HTERT RPE-1 (cell line): ENCODE data around the gene FBLN2.
"Not testable (repeated sequence)": the region's sequence is repeated elsewhere in the genome, so short reads cannot be mapped to it uniquely, and the experiment has no call there.

Experiments used
- in situ Hi-C: fragments of 300-500 bp; cut with MboI; formaldehyde crosslinking; loops from 4 replicates; pipeline ENCODE4 v1.14.3; 2020; ENCODE audit warnings: low sequenced_read_pairs

Gene FBLN2

DNA sequence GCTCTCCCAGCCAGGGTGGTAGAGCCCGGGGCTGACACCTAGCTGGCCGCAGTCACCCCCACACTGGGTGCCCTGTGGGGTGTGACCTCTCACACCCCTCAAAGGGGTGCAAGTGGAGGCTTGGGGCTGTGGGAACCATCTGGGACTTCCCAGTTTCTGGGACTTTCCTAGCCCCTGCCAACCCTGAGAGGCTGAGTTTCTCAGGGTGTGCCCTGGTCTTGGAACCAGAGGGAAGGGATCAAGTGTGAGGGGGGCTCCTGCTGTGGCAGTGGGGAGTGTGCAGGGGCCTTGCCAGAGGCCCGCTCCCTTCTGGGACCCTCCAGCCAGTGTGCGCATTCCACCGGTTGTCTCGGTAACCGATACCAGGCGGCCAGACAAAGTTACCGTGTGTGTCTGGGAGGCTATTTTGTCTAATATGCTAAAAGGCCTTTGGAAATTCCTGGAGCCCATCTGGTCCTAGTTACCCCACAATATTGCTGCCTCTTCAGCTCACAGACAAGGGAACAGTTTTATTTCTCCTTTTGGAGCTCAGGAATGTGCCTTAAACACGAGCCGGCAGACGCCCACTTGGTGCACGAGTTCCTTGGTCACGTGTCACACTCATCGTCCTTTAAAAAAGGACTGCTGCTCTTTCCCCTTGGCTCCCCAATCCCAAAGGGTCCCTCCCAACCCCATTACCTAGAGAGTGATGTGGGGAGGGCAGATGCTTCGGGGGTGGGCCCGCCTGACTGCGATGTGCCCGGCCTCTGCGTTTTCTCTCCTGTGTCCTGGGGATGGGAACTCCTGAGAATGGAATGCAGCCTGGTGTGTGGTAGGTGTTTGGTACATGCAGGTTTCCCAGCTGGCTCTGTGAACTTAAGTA is 35.6 kb upstream of the FBLN2 start:
- in situ Hi-C loops = no loop called here

DNA sequence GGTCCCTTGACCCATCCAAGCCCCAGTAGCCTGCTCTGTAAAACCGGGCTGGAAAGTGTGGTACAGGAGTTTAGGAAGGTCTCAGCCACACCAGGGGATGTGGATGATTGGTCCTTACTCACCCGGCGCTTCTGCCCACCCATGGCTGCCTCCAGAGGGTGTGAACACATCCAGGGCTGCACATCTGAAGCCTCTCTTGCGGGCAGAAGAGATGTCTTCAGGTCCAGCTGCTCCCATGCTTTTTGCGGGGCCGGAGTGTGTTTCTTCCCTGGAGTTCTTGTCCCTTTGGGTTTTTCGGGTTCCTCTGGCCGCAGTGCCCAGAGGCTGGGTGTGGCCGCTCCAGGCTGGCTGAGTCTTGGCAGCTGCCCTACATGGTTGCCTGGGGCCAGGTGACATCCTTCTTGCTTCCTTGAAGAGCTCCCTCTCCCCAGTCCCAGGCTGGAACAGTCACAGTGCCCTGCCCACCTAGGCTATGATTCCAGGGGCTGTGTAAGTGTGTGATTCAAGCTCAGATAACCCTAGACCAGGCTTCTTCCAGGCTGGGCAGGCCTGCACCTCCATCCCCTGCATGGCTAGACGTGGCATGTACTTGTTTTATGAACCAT is 34.9 kb upstream of the FBLN2 start:
- in situ Hi-C loops = no loop called here

DNA sequence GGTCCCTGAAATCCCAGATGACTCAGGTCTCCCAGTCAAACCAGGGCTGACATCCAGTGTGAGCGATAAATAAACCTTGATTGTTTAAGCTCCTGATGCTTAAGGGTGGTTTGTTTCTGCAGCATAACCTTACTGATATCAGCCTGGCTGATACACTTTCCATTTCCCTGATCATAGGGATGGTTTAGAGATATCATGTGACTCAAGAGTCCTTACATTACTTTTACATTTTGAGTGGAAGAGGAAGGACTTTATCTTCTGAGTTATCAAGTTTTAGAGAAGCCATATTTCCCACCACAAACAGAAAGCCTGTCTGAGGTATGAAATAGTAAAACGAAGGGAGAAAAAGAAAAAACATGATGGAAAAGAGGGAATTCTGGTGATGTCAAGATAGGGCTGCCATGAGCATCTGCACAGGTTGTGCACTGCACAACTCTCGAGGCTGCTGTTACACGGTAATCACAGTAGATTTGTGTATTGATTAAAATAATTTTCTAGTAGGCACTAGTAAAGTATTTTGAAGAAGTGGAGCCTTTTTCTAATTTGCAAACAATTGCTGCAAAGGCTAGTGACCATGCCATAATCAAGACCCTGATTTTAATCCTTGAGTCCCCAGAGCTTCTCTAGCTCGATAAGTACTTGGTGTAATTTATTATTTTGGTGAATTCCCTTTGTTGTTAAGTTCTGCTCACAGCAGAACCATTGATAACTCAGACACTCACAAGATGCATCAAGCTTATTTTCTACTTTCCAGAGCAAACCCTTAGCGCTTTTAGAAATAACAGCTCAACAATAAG is 34.1 kb upstream of the FBLN2 start:
- in situ Hi-C loops = no loop called here

DNA sequence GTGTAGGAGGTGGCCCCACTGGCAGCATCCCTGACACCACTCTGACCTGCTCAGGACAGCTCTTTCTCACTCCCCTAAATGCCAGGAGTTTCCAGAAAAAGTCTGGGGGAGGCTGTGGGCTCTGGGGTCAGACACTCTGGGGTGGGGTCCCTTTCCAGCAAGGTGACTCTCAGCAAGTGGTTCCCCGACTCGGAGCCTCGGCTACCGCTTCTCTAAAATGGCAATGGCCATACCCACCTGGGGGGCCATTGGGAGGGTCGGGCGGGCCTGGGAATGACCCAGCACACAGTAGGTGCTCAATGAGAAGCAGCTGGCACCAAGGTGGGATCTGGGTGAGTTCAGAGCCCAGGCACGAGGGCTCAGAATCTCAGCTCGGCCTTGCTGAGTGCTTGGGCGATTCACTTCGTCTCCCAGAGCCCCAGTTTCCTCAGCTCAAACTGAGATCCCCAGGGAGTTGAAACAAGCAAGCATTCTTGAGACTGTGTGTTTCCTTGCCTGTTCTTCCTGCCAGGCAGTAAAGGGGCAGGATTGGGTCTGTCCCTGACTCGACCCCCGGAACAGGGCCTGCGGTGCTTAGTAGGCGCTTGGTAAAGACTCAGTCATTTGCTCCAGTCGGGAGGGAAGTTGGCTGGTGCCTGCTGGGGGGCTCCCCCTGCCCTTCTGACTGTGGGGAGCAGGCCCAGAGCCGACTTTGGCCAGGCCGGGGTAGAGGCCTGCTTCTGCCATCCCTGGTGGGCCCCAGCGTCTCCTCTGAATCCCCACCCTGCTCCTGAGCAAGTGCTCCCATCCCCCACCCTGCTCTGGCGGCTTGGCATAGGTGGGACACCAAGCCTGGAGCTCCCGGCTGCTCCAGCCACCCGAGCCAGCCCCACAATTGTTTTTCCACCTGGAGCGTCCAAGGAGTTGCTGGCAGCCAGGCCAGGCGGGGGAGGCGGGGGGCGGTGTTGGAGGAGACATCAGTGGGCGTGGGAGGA is 32.9 kb upstream of the FBLN2 start:
- in situ Hi-C loops = no loop called here

DNA sequence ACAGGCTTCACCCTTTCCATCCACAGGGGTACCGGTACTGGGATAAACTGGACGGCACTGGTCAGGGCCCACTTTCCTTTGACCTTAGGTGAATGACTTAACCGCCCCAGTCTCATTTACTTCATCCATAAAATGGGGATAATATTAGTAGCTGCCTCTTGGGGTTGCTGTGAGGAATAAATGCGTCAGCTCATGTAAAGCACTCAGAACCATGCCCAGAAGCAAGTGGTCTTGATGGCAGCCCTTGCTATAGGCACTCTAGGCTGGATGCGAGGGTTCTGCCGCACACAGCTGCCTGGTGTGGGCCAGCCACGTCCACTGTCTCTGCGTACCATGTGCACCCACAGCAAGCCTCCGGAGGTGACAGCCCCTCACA is 32.2 kb upstream of the FBLN2 start:
- in situ Hi-C loops = no loop called here

DNA sequence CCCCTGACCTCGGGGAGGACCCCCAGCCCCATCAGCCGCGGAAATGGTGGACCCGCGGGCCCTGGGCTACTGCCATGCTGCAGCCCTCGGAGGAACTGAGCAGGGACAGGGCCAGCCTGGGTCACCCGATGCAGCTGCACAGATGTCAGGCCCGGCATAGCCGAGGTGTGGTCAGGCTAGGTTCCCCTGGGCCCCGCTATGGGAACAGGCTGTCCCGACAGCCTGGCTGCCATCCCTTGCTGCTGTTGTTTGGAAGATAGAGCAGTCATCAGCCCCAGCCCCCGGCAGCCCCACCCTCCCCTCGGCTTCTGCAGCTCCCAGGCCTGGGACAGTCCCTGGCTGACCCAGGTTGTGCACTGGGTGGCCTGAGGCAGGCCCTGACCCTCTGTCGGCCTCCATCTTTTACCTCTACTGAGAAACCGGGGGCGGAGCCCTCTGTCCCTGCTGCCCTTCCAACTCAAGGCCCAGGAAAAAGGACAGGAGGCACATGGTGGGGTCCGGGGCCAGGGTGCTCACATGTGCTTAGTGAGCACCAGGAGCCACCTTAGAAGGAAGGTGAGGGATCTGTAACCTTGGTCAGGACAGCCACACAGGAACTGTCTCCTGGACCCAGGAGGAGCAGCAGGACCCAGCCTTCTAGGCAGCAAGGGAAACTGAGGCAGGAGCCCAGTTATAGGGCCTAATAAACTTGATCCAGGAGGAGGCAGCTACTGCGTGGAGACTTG is 31.5 kb upstream of the FBLN2 start:
- in situ Hi-C loops = no loop called here

DNA sequence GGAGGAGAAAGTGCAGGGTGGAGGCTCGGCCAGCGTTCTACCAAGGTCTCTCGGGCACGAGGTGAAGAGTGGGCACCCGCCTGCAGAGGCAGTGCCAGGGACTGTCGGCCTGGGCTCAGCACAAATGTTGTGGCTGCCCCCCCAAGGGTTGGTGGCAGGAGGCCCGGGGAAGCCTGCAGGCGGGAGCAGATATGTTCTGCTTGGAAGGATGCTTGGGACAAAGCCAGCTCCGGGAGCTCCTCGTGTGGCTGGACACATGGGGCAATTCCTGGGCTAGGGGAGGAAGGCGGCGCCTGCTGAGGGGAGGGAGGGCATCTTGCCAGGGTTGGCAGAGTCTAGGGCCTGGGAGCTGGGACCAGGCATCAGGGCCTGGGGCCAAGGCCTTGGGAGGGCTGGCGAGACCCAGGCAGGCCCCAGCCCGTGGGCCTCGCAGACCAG is 30.4 kb upstream of the FBLN2 start:
- in situ Hi-C loops = no loop called here

DNA sequence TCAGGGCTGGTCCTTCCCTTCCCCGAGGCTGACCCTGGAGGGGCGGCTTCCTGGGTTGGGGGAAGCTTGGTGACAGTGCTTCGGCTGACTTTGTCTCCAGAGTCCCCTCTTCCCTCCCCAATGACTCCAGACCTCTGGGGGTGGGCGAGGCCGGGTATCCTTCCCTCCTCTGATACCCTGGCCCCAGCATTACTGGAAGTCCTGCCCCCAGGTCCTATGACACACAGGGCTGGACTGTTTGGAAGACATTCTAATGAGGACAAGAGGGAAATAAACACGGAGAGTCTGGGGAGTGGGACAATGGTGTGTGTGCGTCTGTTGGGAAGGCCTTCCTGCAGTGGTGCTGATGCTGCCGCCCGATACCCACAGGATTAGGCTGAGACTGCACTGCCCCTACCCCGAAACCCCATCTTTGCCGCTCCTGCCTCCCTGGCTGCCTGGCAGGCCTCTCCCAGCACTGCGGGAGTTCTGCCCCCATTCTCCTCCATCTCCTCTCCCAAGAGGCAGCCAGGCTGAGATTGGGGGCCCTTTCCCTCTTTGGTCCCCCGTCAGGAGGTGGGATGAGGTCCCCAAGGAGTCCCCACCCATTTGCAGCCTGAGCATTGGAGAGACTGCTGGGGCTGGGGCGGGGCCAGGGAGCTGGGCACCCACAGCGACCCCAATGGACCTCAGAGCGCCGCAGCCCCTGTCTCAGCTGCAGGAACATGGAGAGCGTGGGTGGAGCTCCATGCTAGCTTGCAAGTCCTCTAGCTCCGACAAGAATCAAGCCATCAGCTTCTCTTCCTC is 29.7 kb upstream of the FBLN2 start:
- in situ Hi-C loops = no loop called here

DNA sequence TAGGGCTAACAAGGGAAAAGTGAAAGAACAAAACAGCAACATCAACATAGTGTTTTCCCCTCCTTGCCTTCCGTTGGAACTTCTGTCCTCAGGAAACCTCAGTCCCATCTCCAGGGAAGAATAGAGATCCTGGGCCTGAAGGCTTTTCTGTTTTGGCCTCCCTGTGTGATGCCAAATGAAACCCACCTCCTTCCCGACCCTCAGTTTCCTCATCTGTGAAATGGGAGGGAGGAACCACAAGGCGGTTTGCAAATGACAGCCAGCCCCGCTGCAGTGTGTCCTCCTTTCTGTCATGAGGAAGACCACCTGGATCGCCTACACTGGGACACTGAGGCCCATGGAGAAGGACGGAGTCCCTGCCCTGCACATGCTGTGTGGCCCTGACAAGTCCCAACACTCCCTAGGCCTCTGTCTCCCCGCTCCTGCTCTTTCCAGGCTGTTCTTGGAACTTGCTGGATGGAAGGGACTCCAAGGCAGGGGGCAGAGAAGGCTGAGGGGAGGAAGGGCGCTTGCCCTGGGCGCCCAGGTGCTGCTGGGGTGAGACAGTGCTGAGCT is 28.5 kb upstream of the FBLN2 start:
- in situ Hi-C loops = no loop called here

DNA sequence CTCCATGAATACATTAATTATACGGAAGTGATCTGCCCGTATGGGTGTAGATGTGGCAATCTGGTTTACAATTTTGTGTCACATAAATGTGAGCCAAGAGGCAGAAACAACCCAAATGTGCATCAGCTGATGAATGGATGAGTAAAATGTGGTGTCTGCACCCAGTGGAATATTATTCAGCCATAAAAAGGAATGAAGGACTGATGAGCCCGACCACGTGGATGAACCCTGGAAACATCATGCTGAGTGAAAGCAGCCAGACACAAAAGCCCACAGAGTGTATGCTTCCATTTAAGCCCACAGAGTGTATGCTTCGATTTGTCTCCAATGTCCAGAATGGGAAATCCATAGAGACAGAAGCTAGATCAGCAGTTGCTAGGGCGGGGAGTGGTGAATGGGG is 27.6 kb upstream of the FBLN2 start:
- in situ Hi-C loops = no loop called here

DNA sequence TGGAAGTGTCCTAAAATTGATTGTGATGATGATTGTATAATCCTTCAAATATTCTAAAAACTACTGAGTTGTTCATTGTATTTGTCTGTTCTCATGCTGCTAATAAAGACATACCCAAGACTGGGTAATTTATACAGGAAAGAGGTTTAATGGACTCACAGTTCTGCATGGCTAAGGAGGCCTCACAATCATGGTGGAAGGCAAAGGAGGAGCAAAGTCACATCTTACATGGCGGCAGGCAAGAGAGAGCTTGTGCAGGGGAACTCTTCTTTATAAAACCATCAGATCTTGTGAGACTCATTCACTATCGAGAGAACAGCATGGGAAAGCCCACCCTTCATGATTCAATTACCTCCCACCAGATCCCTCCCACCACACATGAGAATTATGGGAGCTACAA is 27.2 kb upstream of the FBLN2 start:
- in situ Hi-C loops = not testable (repeated sequence)

DNA sequence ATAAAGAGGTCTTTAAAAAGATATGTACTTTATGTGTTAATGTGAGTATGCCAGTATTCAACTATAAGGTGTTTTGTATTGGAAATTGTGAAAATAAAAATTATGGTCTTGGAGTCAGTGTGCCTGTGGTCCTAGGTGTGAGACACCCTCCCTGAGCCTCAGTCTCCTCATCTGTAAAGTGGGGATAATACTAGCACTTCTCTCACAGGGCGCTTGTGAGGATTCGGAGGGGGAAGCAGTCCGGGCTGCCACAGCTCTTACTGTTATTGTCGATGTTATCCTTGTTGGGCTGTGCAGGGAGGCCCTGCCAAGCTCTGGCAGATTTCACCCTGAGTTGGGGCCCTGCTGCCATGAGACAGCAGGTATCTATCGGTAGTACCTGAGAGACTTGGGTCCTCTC is 26.7 kb upstream of the FBLN2 start:
- in situ Hi-C loops = no loop called here

DNA sequence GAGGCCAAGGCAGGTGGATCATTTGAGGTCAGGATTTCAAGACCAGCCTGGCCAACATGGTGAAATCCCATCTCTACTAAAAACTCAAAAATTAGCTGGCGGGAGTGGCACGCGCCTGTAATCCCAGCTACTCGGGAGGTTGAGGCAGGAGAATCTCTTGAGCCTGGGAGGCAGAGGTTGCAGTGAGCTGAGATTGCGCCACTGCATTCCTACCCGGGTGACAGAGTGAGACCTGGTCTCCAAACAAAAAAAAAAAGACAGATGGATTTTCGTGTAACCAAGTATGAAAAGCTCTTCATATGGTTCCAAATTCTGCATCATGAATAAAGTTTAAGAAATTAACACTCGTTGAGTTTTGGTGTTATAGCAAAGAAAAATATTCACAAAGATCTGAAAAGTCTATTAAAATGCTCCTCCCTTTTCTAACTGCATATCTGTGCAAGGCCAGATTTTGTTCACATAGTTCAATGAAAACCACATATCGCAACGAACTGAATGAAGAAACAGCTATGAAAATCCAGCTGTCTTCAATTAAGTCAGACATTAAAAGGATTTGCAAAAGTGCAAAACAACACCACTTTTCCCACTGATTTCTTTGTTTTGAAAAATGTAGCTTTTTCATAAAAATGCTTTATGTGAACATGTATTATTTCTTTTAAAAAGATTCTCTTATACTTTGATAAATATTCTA is 23.8 kb upstream of the FBLN2 start:
- in situ Hi-C loops = no loop called here

DNA sequence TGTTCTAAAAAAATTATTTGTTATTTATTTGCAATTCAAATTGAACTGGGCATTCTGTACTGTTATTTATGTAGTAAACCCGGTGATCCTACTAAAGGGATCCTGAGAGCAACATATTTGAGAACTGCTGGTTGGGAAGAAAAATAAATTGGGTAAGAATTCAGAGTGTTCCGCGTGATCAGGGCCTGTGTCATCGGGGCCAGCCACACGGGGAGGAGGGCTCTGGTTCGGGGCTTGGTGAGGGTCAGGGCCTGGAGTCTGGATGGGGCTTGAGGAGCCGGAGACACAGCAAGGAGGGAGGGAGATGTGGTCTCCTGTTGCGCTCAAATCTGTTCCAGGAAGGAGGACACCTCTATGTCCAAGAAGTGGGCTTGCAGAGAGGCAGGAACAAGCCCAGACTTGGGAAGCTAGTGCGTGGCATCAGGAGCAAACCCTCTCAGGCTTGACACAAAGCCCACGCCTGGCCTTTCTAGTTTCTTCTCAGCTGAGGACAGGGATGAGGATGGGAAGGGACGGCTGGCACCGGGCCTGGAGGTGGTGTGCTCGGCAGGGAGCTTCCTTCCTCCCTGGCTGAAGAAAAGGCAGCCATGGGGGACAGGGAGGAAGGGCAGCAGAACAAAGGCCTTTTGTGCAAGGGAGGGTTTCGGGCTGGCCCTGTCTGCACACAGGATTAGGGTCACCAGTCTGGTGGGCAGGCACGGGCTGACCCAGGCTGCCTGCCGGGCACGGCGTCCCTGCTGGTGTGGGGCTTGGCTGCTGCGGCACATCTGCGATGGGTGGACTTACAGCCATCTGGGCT is 22.9 kb upstream of the FBLN2 start:
- in situ Hi-C loops = no loop called here

DNA sequence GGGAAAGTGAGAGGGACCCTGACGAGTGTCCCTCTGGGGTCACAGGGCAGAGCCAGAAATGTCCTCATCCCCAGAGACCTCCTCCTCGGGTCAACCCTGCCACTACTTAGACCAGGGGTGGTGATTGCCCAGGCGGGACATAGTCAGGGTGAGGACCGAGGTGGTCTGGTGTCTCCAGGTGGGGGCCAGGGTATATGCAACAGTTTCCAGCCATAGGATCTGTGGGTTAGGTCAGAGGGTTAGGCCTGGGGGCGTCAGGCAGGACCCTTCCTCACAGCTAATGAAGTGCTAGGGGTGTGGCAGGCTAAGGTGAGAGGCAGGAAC is 22.3 kb upstream of the FBLN2 start:
- in situ Hi-C loops = no loop called here

DNA sequence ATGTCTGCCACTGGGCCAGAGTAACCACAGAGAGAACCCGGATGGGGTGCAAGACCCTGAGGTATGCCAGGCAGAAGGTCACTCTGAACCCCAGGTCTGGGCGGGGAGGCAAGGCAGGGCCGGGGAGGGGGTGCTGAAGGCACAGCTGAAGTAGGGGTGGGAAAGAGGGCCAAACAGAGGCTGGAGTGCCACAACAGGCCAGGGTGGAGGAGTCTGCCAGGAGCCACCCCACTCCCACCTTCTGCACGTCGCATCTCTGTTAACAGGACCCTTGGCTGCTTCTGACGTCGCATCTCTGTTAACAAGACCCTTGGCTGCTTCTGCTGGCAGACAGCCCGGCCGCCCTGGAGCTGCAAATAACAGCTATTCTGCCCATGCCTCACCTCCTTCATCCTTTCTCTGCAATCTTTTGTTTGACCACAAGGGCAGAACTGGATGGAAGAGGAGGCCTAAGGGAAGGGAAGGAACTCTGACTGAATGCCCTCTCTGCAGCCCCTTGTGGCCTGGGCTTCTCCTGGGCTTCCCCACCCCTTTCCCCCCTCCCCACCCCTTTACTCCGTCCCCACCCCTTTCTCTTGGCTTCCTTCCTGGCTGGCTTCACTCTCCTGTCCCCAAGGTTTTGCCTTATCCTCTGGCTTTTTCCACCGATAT is 20.6 kb upstream of the FBLN2 start:
- in situ Hi-C loops = no loop called here
